HEK293 (cell line): ENCODE measurements around the gene RPL4.

Experiments used
- ZBTB21 ChIP-seq: fragments of 450-650 bp; formaldehyde crosslinking; IDR thresholded peaks from 2 replicates; pipeline ENCODE4 v1.5.1; 2017; ENCODE audit warnings: missing biosample characterization, missing genetic modification characterization
- ZNF138 ChIP-seq: fragments of 450-650 bp; formaldehyde crosslinking; IDR thresholded peaks from 2 replicates; pipeline ENCODE4 v1.5.1; 2016; ENCODE audit warnings: missing biosample characterization, missing genetic modification characterization, borderline replicate concordance
- ZNF768 ChIP-seq: fragments of 450-650 bp; formaldehyde crosslinking; IDR thresholded peaks from 2 replicates; pipeline ENCODE4 v1.5.1; 2018; ENCODE audit warnings: missing biosample characterization, mild to moderate bottlenecking, missing genetic modification characterization
- ZXDB ChIP-seq: fragments of 450-650 bp; formaldehyde crosslinking; IDR thresholded peaks from 2 replicates; pipeline ENCODE4 v1.5.1; 2016; ENCODE audit warnings: missing biosample characterization, missing genetic modification characterization
- TF ChIP-seq, protein P1 (sequence below): fragments of 450-650 bp; formaldehyde crosslinking; IDR thresholded peaks from 2 replicates; pipeline ENCODE4 v1.5.1; 2016; ENCODE audit warnings: missing biosample characterization, missing genetic modification characterization
- TF ChIP-seq, protein P2 (sequence below): fragments of 450-650 bp; IDR thresholded peaks from 2 replicates; pipeline ENCODE4 v1.5.1; 2018; ENCODE audit warnings: missing biosample characterization, missing genetic modification characterization
- TF ChIP-seq, protein P3 (sequence below): fragments of 450-650 bp; formaldehyde crosslinking; IDR thresholded peaks from 2 replicates; pipeline ENCODE4 v1.5.1; 2016; ENCODE audit warnings: missing biosample characterization, missing genetic modification characterization, low read depth
- TF ChIP-seq, protein P4 (sequence below): fragments of 450-650 bp; formaldehyde crosslinking; conservative IDR thresholded peaks from 2 replicates; pipeline ENCODE4 v1.5.1; 2016; ENCODE audit warnings: low read depth, missing biosample characterization, missing genetic modification characterization
- TF ChIP-seq, protein P5 (sequence below): fragments of 450-650 bp; formaldehyde crosslinking; IDR thresholded peaks from 2 replicates; pipeline ENCODE4 v1.5.1; 2016; ENCODE audit warnings: missing biosample characterization, missing genetic modification characterization, low read depth
- TF ChIP-seq, protein P6 (sequence below): fragments of 450-650 bp; IDR thresholded peaks from 2 replicates; pipeline ENCODE4 v1.5.1; 2018; ENCODE audit warnings: missing biosample characterization, mild to moderate bottlenecking, missing genetic modification characterization

DNA sequence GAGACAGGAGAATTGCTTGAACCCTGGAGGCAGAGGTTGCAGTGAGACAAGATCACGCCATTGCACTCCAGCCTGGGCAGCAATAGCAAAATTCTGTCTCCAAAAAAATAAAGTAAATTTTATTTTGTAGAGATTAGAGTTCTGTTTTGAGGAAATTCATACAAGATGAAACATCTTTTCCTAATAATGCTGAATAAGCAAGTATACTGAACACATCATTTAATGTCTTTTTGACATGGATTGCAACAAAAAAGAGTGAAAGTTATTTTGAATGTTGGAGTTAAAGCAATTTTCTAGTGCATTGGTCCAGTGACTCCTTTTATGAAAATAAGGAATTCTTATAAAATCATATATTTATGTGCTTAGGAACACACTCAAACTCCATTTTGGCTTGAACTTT is 40.6 kb upstream of the RPL4 start:
- TF ChIP-seq, protein P1, sequence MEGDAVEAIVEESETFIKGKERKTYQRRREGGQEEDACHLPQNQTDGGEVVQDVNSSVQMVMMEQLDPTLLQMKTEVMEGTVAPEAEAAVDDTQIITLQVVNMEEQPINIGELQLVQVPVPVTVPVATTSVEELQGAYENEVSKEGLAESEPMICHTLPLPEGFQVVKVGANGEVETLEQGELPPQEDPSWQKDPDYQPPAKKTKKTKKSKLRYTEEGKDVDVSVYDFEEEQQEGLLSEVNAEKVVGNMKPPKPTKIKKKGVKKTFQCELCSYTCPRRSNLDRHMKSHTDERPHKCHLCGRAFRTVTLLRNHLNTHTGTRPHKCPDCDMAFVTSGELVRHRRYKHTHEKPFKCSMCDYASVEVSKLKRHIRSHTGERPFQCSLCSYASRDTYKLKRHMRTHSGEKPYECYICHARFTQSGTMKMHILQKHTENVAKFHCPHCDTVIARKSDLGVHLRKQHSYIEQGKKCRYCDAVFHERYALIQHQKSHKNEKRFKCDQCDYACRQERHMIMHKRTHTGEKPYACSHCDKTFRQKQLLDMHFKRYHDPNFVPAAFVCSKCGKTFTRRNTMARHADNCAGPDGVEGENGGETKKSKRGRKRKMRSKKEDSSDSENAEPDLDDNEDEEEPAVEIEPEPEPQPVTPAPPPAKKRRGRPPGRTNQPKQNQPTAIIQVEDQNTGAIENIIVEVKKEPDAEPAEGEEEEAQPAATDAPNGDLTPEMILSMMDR: no peak
- TF ChIP-seq, protein P2, sequence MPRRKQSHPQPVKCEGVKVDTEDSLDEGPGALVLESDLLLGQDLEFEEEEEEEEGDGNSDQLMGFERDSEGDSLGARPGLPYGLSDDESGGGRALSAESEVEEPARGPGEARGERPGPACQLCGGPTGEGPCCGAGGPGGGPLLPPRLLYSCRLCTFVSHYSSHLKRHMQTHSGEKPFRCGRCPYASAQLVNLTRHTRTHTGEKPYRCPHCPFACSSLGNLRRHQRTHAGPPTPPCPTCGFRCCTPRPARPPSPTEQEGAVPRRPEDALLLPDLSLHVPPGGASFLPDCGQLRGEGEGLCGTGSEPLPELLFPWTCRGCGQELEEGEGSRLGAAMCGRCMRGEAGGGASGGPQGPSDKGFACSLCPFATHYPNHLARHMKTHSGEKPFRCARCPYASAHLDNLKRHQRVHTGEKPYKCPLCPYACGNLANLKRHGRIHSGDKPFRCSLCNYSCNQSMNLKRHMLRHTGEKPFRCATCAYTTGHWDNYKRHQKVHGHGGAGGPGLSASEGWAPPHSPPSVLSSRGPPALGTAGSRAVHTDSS: no peak
- TF ChIP-seq, protein P3, sequence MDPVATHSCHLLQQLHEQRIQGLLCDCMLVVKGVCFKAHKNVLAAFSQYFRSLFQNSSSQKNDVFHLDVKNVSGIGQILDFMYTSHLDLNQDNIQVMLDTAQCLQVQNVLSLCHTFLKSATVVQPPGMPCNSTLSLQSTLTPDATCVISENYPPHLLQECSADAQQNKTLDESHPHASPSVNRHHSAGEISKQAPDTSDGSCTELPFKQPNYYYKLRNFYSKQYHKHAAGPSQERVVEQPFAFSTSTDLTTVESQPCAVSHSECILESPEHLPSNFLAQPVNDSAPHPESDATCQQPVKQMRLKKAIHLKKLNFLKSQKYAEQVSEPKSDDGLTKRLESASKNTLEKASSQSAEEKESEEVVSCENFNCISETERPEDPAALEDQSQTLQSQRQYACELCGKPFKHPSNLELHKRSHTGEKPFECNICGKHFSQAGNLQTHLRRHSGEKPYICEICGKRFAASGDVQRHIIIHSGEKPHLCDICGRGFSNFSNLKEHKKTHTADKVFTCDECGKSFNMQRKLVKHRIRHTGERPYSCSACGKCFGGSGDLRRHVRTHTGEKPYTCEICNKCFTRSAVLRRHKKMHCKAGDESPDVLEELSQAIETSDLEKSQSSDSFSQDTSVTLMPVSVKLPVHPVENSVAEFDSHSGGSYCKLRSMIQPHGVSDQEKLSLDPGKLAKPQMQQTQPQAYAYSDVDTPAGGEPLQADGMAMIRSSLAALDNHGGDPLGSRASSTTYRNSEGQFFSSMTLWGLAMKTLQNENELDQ: no peak
- no peak for TF ChIP-seq ZNF768
- TF ChIP-seq, protein P4, sequence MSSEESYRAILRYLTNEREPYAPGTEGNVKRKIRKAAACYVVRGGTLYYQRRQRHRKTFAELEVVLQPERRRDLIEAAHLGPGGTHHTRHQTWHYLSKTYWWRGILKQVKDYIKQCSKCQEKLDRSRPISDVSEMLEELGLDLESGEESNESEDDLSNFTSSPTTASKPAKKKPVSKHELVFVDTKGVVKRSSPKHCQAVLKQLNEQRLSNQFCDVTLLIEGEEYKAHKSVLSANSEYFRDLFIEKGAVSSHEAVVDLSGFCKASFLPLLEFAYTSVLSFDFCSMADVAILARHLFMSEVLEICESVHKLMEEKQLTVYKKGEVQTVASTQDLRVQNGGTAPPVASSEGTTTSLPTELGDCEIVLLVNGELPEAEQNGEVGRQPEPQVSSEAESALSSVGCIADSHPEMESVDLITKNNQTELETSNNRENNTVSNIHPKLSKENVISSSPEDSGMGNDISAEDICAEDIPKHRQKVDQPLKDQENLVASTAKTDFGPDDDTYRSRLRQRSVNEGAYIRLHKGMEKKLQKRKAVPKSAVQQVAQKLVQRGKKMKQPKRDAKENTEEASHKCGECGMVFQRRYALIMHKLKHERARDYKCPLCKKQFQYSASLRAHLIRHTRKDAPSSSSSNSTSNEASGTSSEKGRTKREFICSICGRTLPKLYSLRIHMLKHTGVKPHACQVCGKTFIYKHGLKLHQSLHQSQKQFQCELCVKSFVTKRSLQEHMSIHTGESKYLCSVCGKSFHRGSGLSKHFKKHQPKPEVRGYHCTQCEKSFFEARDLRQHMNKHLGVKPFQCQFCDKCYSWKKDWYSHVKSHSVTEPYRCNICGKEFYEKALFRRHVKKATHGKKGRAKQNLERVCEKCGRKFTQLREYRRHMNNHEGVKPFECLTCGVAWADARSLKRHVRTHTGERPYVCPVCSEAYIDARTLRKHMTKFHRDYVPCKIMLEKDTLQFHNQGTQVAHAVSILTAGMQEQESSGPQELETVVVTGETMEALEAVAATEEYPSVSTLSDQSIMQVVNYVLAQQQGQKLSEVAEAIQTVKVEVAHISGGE (tag by site-specific recombination): no peak
- no peak for TF ChIP-seq ZBTB21 (tag by site-specific recombination)
- TF ChIP-seq ZNF138 (tag by site-specific recombination): no peak
- TF ChIP-seq, protein P5, sequence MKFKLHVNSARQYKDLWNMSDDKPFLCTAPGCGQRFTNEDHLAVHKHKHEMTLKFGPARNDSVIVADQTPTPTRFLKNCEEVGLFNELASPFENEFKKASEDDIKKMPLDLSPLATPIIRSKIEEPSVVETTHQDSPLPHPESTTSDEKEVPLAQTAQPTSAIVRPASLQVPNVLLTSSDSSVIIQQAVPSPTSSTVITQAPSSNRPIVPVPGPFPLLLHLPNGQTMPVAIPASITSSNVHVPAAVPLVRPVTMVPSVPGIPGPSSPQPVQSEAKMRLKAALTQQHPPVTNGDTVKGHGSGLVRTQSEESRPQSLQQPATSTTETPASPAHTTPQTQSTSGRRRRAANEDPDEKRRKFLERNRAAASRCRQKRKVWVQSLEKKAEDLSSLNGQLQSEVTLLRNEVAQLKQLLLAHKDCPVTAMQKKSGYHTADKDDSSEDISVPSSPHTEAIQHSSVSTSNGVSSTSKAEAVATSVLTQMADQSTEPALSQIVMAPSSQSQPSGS: no peak
- TF ChIP-seq ZXDB (tag by site-specific recombination): no peak
- TF ChIP-seq, protein P6, sequence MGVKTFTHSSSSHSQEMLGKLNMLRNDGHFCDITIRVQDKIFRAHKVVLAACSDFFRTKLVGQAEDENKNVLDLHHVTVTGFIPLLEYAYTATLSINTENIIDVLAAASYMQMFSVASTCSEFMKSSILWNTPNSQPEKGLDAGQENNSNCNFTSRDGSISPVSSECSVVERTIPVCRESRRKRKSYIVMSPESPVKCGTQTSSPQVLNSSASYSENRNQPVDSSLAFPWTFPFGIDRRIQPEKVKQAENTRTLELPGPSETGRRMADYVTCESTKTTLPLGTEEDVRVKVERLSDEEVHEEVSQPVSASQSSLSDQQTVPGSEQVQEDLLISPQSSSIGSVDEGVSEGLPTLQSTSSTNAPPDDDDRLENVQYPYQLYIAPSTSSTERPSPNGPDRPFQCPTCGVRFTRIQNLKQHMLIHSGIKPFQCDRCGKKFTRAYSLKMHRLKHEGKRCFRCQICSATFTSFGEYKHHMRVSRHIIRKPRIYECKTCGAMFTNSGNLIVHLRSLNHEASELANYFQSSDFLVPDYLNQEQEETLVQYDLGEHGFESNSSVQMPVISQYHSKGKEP (tag by site-specific recombination): no peak
